GM12874 (cell line): ENCODE results near the gene DCAF11.

Source experiments
- CTCF ChIP-seq: IDR thresholded peaks from 2 replicates; pipeline ENCODE4 v1.5.1; 2011; ENCODE audit warnings: low read depth, mild to moderate bottlenecking, control low read depth, low read length, moderate library complexity; ENCODE audit not compliant: insufficient read depth

The DCAF11 gene

GRCh38 chr14:24130717-24131548 lies 16.4 kb downstream of the DCAF11 start:
- no peak for TF ChIP-seq CTCF

GRCh38 chr14:24131549-24131966 lies 17.0 kb downstream of the DCAF11 start:
- TF ChIP-seq CTCF, result no peak

- no peak for TF ChIP-seq CTCF
Observed at GRCh38 chr14:24132061-24132685, 17.6 kb downstream of the DCAF11 start.

GRCh38 chr14:24132976-24133375 lies 18.4 kb downstream of the DCAF11 start:
- no peak for TF ChIP-seq CTCF

GRCh38 chr14:24133735-24134134 lies 19.2 kb downstream of the DCAF11 start:
- TF ChIP-seq CTCF, result no peak

GRCh38 chr14:24135584-24135833 lies 20.9 kb downstream of the DCAF11 start:
- TF ChIP-seq CTCF, result no peak

- no peak for TF ChIP-seq CTCF
Observed at GRCh38 chr14:24135834-24136683, 21.5 kb downstream of the DCAF11 start, which contains the start of gene PSME1. Gene PSME1, plus strand, starts transcription at chr14:24136194. Its CDS starts 69 bp downstream, at chr14:24136263.
